Iris pigment epithelial cell (primary cell): Measurements from ENCODE around the gene MYOZ3.
A peak's percentile ranks its signal among the peaks of the same experiment; 100 is the strongest.

Experiments
- DNase-seq: peaks from one replicate; pipeline ENCODE4 v3.0.0-alpha.2; 2011; ENCODE audit warnings: low read depth

MYOZ3 gene

GRCh38 chr5:150627731-150628545 lies 33.1 kb upstream of the MYOZ3 start:
- DNase-seq: peak; percentile 83

DNA sequence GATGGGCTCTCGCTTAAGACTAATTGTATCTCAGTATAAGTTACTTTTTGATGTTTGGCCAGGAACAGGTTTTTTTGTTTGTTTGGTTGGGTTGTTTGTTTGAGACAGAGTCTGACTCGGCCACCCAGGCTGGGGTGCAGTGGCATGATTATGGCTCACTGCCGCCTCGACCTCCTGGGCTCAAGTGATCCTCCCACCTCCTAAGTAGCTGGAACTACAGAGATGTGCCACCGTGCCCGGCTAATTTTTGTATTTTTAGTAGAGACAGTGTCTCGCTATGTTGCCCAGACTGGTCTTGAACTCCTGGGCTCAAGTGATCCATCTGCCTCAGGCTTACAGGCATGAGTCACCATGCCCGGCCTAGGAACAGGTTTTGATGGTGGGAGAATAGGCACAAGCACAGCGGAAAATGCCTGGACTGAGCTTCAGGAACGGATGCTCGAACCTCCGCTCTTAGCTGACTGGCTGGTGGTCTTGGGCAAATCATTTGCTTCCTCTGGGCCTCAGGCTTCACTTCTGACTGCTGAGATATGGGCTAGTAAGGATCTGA lies 32.0 kb upstream of the MYOZ3 start:
- DNase-seq: no peak

GRCh38 chr5:150630016-150630415 lies 31.0 kb upstream of the MYOZ3 start:
- DNase-seq: no peak

DNA sequence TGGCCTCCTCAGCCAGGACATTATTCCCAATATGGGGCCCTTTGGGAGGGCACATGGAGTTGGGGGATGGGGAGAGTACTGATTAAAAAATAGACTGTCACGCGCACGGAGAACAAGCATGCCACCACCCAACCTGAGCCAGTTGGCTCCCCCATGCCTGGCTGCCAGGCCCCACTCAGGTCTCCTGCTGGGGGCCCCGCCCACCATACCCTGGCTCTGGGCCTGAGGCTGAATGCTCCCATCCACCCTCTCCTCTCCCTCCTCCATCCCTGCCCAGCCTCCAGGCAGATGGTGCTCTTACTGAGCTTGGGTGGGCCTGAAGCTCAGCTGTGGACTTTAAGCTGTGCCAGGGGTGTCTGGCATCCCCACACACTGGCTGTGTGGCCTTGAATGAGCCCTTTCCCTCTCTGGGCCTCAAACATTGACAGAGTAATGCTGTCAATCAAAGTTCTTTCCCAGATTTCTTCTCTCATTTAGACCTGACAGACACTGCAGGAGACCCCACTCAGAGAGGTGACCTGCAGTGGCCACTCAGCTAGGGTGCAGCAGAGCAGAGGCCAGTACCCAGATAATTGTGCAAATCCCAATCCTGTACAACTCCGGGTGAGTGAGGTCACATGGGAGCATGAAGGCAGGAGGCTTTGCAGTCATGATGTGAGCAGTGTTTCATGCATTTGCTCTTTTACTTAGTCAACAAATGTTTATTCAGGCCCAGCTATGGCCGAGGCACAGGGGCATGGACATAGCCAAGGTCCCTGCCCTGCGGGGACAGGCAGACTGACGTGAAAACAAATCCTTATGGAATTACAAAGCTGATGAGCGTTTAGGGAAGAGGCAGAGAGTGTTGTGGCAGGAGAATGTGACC lies 30.4 kb upstream of the MYOZ3 start:
- no peak for DNase-seq

DNA sequence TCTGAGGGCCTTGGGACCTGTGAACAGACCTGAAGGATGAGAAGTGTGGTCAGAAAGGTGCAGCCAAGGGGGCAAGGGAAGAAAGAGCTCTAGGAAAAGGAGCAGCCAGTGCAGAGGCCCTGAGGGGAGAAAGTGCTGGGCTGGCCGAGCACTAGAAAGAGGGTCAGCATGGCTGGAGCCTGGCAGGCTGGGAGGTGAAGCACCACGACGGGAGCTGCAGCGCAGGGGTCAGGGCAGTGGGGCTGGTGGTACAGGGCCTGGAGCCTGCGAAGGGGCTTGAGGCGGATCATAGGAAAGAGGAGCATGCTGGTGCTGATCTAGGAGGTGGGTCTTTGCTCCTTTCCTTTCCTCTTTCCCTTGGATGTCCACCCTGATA lies 29.7 kb upstream of the MYOZ3 start:
- DNase-seq: no peak

DNA sequence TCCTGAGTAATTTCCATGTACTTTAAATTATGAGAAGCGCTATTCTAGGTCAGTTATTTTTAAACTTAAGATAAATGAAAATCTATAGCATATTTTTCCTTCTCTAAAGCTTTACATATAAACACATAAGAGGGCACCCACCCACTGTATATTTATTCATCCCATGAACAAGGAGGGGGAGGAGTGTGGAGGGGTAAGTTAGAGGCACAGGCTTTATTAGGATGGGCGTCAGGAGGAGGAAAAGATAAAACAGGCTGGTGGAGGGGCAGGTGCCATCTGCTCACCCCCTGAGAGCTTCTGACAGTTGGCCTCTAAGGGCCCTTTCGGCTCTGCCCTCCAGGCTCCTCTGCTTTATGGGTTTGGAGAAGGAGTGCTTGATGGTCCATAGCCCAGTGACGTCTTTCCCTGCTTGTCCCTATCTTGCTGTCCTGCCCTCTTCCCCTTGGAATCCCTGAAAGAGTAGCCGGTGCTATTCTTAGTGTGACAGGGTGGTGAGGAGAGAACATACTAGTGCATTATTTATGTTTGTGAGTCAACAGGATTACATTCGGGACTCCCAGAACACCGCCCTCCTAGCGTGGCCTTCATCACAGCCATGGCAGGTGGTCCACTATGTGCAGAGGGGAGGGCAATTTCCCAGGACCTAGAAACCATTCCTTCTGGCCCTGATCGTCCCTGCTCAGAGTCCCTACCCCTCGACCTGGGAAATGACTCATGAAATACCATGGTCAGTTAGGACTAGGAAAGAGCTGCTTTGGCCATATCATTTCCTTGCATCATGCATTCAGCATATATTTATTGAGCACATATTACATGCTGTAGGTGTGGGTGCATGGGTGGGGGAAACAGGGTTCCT lies 28.5 kb upstream of the MYOZ3 start:
- DNase-seq: peak; percentile 69

DNA sequence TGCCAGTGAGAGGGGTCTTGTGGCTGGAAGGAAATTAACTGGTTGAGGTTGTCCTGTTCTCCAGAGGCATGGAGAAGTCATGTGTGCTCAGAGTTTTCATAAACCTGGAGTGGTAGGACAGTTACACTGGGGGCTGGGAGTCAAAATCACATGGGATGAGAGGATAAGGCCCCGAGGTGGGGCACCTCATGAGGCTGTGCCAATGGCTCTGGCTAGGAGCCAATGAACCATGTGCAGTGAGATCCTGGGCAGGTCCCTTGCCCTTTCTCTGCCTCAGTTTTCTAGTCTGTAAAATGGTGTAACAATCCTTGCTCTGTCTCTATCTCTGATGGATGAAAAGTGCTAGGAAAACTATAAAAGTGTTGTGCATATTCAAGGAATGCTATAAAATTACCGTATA lies 27.6 kb upstream of the MYOZ3 start:
- no peak for DNase-seq

- peak; percentile 70 for DNase-seq
Observed at GRCh38 chr5:150636391-150637244, 24.4 kb upstream of the MYOZ3 start.

- DNase-seq: peak; percentile 94
Observed at GRCh38 chr5:150637245-150638052, 23.6 kb upstream of the MYOZ3 start.

- no peak for DNase-seq
Observed at GRCh38 chr5:150638053-150638444, 23.0 kb upstream of the MYOZ3 start.

DNA sequence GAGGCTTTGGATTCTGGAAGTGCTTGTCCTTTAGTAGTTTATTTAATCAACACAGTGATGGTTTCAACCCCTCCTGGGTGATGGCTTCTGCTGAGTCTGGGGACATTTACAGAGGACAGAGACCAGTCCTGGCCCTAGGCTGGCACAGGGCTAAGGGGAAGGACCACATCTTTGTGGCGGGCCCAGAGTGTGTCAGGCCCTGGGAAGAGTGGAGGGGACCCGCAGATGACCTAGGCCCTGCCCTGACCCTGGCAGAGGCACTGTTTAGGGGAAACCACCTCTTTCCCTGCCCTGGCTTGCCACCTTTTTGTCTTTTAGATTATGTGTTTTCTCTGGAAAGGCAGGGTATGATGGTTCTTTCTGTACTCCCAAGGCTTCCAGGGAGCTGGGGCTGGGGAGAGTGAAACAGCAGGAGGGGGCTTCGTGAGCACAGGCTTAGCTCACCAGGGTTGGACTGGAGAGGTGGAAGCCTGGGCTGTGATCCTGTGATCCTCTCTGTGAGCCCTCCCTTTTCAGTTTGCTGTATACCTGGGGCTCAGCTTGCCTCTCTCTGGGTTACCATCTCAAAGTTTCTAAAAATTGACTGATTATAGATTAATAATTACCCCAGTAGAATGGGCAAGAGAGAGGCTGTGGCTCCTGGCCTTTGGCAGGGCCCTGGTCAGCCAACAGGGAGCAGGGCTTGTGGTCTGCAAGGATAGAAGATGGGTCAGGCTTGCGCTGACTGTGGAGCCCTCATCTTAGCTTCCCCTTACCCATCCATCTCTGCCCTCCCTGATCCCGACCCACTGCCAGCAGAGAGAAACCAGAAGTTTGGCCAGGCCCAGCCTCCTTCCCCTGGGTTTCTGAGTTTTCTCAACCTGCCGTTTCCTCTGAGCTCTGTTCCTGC lies 22.3 kb upstream of the MYOZ3 start:
- no peak for DNase-seq

DNA sequence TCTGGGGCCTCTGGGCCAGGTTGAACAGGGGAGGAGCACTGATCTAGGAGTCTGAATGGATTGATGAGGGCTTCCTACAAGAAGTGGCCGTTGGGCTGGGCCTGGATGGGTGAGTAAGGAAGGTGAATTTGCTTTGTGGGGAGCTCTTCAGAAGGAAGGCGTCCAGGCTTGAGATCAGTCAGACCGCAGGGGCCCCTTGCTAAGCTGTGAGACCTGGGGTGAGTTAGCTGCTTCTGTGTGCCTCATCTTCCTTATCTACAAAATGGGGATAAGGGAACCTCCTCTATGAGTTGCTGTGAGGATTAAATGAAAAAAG lies 21.7 kb upstream of the MYOZ3 start:
- no peak for DNase-seq

DNA sequence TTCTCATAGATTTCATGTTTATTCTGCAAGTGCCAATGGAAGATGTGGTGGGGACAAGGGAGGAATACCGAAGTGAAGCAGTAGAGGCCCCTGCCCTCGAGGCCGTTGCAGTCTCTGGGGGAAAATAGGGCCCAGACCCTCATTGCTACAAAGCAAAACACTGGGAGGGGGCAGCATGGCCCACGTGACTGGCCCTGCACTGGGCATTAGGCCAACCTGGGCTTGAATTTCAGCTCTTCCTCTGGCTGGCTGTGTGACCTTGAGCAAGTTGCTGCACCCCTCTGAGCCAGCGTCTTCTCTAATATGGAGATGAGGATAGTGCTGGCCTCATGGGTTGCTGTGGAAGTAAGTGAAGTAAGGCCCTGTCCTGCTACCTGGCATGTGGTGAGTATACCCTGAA lies 21.3 kb upstream of the MYOZ3 start:
- DNase-seq: no peak

DNA sequence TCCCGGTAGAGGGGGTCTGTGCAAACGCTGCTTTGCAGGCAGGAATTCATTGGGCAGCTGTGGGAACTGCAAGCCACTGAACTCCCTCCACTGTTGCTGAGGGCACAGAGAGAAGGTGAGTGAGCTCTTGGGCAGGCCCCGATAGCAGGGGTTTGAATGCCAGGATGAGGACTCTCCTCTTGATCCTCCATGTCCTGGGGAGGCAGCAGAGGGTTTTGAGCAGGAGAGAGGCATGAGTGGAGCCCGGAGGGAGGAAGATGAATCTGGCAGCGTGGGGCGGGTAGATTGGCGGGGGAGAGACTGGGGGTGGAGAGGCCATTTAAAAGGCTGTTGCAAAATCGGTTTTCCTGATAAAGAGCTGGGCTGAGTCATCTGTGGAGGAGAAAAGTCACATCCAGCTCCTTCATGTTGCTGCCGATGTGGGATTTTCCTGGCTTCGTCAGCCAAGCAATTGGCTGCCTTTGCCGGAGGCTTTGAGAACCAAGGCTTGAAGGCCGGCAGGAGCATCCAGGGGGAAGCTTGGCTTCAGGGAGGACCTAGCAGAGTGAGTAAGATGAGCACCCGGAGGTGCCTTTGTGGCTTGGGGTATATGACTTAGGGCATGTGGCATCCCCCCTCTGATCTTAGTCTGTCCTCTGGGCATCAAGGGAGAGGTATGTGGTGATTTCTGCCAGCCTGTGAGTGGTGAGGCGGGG lies 20.6 kb upstream of the MYOZ3 start, which contains the start of gene SYNPO:
TSS of gene SYNPO (plus strand) at position 350 of the 695 bp plus-strand sequence. CDS start 7,616 bp downstream, outside the sequence.
- peak; percentile 94 for DNase-seq

GRCh38 chr5:150641006-150641570 lies 20.0 kb upstream of the MYOZ3 start:
- peak; percentile 58 for DNase-seq

DNA sequence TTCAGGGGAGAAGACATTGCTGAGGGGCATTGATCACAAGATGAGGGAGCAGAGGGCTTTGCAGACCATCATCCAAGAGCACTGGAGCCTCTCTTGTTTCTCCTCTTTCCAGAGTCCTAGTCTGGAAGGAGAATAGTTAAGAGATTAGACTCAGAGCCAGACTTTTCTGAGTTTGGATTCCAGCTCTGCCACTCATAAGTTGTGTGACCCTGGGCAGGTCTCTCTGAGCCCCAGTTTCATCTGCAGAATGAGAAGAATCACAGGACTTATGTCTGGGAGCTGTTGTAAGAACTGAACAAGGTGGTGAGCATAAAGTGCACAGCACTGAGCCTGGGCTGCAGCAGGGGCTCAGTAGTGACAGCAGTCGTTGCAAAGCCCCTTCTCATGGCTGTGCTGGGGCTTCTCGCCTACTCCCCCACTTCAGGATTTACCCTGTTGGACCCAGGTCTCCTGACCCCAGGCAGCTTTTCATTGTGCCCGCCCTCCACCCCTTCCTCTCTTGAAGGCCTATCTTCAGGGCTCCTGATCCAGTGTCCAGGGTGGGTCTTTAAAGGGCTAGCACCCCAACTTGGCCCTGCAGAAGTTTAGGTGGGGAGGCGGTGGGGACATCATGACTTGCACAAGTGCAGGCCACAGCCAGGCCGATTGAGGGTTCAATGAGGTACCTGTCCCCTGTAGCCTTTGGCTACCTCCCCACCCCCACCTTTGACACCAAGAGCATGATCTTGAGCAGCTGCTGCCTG lies 19.1 kb upstream of the MYOZ3 start:
- DNase-seq: no peak

DNA sequence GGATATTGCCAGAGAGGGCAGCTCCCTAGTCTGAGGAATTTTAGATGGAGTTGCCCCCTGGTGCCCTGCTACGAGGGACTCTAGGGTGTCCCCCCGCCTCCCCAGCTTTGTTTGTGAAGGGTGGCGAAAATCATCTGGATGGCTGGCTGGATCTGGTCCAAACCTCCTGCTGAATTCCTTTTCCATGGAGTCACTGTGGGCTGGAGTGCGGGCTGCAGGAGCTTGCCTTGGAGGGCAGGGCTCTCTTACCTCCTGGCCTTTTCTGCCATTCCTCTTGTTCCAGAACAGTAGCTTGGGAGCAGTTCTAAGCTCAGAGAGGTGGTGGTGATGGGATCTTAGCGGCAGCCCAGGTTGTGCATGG lies 18.5 kb upstream of the MYOZ3 start:
- peak; percentile 86 for DNase-seq
